Daoy (cell line): ENCODE measurements around the gene ERGIC1. TPM values are rescaled to one million over a fixed set of nuclear protein-coding genes. Genes with fewer than 3 reads are reported as not detected.
"Not testable (repeated sequence)": the region's sequence is repeated elsewhere in the genome, so short reads cannot be mapped to it uniquely, and the experiment has no call there.

Source experiments
- DNase-seq: peaks from one replicate; pipeline ENCODE4 v3.0.0-alpha.2; 2015; ENCODE audit warnings: low read depth
- total RNA-seq: library from RNA; depleted of rRNA; stranded (reverse); fragments of >200 nt; shearing (Covaris generic); gene quantifications from 2 replicates; pipeline ENCODE4 v1.2.3, GENCODE V29; 2014

ERGIC1 gene
- total RNA-seq, 1 experiment from 2014 or later, result 77.2 TPM

- DNase-seq, result no peak
Measured at GRCh38 chr5:172878933-172879752, 45.1 kb downstream of the ERGIC1 start.

DNA sequence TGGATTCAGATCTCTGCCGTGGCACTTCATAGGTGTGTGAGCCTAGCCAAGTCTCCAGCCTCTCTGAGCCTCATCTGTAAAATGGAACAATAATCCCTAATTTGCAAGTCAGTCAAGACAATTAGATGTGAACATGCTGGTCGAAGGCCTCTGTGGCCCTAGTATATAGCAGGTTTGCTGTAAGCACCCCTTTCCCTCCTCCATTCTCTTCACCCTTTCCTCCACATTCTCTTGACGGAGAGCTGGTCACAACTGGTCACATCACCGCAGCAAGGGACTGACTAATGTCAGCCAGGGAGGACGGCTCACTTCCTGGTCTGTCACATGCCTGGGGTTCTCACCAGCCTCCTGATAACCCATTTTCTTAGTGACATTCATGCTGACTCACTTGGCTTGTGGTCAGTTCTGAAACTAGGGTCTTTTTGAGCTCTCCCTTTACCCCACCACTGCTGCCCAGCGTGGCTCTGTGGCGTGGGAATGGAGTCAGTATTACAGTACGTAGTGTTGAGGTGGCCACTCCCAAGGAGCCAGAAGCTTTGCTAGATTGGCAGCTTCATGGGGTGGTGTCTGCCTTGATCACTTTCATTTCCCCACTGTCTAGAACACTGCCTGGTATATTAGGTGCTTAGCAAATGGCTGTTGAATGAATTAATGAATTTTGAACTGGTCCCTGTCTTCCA is 47.8 kb downstream of the ERGIC1 start:
- DNase-seq, result peak; percentile 93

DNA sequence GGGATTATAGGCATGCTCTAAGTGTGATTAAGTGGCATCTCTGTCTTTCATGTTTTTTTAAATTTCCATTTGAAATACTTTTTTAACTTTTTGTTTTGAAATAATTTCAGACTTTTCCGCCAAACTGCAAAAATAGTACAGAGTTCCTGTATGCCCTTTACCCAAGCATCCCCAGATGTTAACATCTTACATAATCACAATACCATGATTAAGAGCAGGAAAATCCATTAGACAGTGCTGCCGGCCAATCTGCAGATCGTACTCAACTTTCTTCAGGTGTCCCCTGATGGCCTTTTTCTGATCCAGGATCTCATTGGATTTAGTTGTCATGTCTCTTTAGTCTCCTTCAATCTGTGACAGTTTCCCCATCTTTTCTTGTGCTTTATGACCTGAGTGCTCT is 49.0 kb downstream of the ERGIC1 start:
- DNase-seq, result no peak

GRCh38 chr5:172885597-172886340 is 51.7 kb downstream of the ERGIC1 start:
- no peak for DNase-seq

DNA sequence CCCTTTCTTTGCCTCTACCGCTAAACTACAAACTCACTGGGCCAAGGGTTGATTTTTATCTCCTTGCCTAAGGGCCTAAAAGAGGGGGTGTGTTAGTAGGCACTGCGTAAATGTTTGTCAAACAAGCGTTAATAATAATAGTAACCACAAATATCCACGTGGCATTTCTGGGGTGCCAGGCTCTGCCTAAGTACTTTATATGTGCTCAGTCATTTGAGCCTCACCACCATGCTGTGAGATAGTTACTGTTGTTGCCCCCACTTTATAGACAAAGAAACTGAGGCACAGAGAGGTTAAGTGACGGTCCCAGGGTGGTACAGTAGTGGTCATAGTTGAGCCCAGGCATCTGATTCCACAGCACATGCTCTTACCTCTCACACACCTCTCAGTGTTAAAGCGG is 52.4 kb downstream of the ERGIC1 start:
- no peak for DNase-seq

- DNase-seq, result peak; percentile 59
Measured at GRCh38 chr5:172886974-172887501, 53.0 kb downstream of the ERGIC1 start.

- DNase-seq, result no peak
Measured at GRCh38 chr5:172887692-172888091, 53.6 kb downstream of the ERGIC1 start.

DNA sequence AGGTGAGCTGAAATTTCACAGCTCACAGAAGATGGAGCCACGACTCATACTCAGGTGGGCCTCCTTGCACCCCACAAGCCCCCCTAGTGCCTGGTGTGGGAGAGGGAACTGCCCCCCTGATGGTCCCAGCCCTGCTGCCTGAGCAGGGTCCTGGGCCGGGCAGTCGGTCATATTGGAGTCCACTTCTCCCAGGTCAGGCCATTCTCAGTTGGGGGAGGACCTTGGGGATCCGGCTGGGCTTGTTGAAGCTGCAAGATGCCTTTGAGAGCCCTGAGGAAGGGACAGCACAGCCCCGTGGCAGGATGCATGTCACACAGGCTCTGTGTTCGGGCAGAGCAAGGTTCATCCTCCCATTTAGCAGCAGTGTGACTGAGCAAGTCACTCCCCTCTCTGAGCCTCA is 56.6 kb downstream of the ERGIC1 start:
- no peak for DNase-seq

GRCh38 chr5:172891716-172892421 is 57.8 kb downstream of the ERGIC1 start:
- no peak for DNase-seq

DNA sequence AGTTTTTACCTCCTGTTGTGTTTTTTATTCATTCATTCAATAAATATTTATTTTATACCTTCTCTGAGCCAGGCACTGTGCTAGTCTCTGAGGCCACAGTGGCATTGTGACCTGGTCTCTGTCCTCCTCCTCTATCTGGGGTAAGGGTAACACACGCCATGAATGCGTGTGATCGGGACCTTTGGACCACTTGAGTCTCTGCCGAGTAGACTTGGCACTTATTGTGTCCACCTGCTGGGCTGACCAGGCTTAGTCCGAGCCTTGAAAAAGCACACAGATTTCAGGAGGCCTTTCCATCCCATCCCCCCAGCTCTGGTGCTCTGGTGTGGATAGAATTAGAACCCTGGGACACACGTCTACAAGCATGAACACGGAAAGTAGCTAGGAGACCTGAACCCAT is 58.7 kb downstream of the ERGIC1 start:
- no peak for DNase-seq

DNA sequence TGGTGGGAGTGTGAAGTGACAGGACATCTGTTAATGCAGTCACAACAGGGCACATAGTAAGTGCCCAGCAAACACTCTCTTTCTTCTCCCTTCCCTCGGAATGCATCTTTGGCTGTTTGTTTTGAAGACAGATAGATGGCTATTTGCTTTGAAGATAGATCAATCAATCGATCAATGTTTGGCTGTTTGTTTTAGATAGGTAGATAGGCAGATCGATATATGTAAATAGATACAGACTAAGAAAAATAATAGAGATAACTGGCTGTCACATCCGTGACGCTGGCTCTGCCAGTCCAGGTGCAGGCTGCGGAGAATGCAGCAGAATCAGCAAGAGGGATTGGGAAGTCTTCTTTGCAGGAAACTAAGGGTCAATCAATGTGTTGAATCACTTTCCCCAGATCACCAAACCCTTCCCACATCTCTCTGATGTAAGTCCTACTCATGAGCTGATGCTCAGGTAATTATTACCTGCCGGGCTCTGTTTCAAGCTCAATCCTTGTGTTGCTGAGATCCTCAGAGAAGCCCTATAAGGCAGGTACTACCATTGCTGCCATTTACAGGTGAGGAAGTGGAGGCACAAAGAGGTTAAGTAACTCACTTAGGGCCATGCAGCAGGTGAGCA is 60.8 kb downstream of the ERGIC1 start:
- no peak for DNase-seq

- DNase-seq, result no peak
Measured at GRCh38 chr5:172895549-172895948, 61.5 kb downstream of the ERGIC1 start.

- DNase-seq, result no peak
Measured at GRCh38 chr5:172896465-172896864, 62.4 kb downstream of the ERGIC1 start.

- not testable (repeated sequence) for DNase-seq
Measured at GRCh38 chr5:172897067-172897466, 63.0 kb downstream of the ERGIC1 start.

DNA sequence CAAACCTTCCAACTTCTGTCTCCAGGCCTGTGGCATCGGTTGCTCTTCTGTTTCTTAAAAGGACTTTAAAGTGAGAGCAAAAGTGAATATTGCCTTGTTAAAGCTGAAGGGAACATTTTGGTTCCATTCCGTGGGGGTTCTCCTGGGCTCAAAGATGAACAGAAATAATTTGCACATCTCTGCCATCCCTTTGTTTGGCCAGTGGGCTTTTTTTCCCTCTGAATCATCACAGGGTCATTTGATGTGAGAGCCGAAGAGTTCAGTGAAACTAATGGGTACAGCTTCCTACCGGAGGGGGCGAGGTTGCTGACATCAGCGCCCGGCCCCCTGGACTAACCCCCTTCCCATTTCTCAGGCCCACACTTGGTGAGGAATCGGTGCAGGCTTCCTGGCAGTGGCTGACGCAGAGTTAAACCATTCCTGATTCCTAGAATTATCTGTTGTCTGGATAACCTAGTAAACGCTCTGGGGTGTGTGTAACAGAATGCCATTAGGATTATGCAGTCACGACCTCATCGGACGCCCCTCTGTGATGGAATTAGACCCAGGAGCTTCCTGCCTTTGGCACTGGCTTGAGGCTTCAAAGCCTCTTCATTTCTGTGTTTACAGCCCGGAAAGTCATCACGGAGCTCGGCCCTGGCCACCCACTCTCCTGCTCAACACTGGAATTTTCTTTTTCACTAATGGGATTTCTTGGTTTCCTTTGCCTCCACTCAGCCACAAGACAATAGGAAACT is 63.6 kb downstream of the ERGIC1 start:
- peak; percentile 91 for DNase-seq

GRCh38 chr5:172898218-172898842 is 64.3 kb downstream of the ERGIC1 start:
- no peak for DNase-seq

- no peak for DNase-seq
Measured at GRCh38 chr5:172898843-172899369, 64.9 kb downstream of the ERGIC1 start.

DNA sequence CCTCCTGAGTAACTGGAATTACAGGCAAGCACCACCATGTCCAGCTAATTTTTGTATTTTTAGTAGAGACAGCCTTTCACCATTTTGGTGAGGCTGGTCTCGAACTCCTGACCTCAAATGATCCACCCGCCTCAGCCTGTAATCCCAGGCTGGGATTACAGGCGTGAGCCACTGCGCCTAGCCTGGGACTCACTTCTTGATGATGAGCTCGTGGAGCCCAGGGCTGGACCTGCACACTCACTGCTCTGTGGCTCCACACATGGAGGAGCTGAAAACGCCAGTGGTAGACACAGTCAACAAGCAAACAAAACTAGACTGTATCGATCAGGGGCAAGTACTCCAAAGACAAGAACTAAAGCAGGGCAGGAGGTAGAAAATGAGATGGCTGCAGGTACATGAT is 65.4 kb downstream of the ERGIC1 start:
- DNase-seq, result no peak

DNA sequence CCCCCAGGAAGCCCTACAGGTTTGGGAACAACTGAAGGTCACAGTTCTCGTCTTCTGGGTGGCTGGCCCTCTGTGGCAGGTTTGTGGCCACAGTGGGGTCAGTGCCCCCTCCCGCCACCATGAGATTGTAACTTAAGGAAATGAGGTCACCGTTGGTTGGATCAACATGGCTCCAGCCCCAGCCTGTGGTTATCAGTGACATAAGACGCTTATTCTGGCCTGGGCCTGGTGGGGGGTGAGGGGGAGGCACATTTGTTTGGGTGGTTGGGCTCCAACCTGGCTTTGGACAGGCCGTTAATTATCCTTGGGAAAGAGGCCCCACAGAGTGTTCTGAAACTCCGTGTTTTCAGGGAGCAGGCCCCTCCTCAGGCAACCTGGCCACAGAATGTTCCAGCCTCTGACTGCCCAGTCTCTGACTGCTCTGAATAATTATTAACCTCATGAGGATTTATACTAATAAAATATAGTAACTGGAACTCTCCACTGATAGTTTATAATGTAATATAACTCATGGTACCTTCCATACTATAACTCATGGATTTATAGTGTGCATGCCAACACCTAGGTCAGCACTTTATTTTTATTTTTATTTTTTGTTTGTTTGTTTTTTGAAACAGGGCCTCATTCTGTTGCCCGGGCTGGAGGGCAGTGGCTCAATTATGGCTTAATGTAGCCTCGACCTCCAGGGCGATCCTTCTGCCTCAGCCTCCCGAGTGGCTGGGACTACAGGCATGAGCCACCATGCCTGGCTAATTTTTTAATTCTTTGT is 67.1 kb downstream of the ERGIC1 start:
- DNase-seq, result peak; percentile 89
